ENCODE measurements around the gene CYP11A1. TPM values are rescaled to one million over a fixed set of nuclear protein-coding genes. Genes with fewer than 3 reads are reported as not detected.

The CYP11A1 gene
- total RNA-seq, 2 experiments from 2014 or later, result not detected

Small RNAs within 50 kb of the gene (microRNA-seq; reads per million reads assigned to microRNA genes)
- gene MIR6881, result not detected

Other genes starting within 250 kb of the CYP11A1 start
- not detected for gene ISLR2, start 237.1 kb downstream of the CYP11A1 start, total RNA-seq
- gene ISLR, start 193.9 kb downstream of the CYP11A1 start, total RNA-seq, result not detected
- not detected for gene STRA6, start 164.9 kb downstream of the CYP11A1 start, total RNA-seq
- gene CCDC33, start 131.3 kb downstream of the CYP11A1 start, total RNA-seq, result not detected
- gene SEMA7A, start 66.3 kb upstream of the CYP11A1 start, total RNA-seq, result 10 to 100 TPM; 16.1 to 16.9 TPM
- 10 to 100 TPM; 60.8 to 71.4 TPM for gene UBL7, start 93.5 kb upstream of the CYP11A1 start, total RNA-seq
- 10 to 100 TPM; 39.8 to 40.1 TPM for gene ARID3B, start 173.6 kb upstream of the CYP11A1 start, total RNA-seq
- gene CLK3, start 248.2 kb upstream of the CYP11A1 start, total RNA-seq, result 100 to 1,000 TPM; 125 to 128 TPM